ENCODE measurements around the gene DMP1. TPM values are rescaled to one million over a fixed set of nuclear protein-coding genes. Genes with fewer than 3 reads are reported as not detected.
"Not testable (repeated sequence)": the region's sequence is repeated elsewhere in the genome, so short reads cannot be mapped to it uniquely, and the experiment has no call there.

The DMP1 gene
- total RNA-seq, 2 experiments from 2014 or later: not detected

- DNase-seq; POLR2A ChIA-PET; ATAC-seq; H3K36me3 Mint-ChIP-seq (ENCODE audit: low read depth); CTCF ChIA-PET; intact Hi-C loops (cut with DNase I, micrococcal nuclease); H3K27me3 Mint-ChIP-seq; H3K4me1 Mint-ChIP-seq; H3K4me3 Mint-ChIP-seq; H3K27ac Mint-ChIP-seq: not testable (repeated sequence)
- H3K9me3 Mint-ChIP-seq (ENCODE audit: low read depth): peaks cover 13% of the 10 kb centered on the region
Measured at GRCh38 chr4:87690947-87691346, 40.9 kb downstream of the DMP1 start.

- H3K36me3 Mint-ChIP-seq (ENCODE audit: low read depth); H3K27ac Mint-ChIP-seq; CTCF ChIA-PET; H3K4me1 Mint-ChIP-seq; DNase-seq; H3K27me3 Mint-ChIP-seq; intact Hi-C loops (cut with DNase I, micrococcal nuclease); POLR2A ChIA-PET; ATAC-seq; H3K4me3 Mint-ChIP-seq: not testable (repeated sequence)
- peaks cover 13% of the 10 kb centered on the region for H3K9me3 Mint-ChIP-seq (ENCODE audit: low read depth)
Measured at GRCh38 chr4:87692060-87692459, 42.0 kb downstream of the DMP1 start.

GRCh38 chr4:87697272-87697671, 47.2 kb downstream of the DMP1 start:
- DNase-seq: no peak
- no peak overlapping the region for H3K4me3 Mint-ChIP-seq
- no peaks in the 10 kb centered on the region for H3K36me3 Mint-ChIP-seq (ENCODE audit: low read depth)
- H3K4me1 Mint-ChIP-seq: no peaks in the 10 kb centered on the region
- CTCF ChIA-PET: no interaction called here
- intact Hi-C loops (cut with DNase I, micrococcal nuclease): no loop called here
- peaks cover 3% of the 10 kb centered on the region for H3K27me3 Mint-ChIP-seq
- H3K27ac Mint-ChIP-seq: no peak overlapping the region
- peaks cover 6% of the 10 kb centered on the region for H3K9me3 Mint-ChIP-seq (ENCODE audit: low read depth)
- POLR2A ChIA-PET: no interaction called here
- ATAC-seq: no peak

- POLR2A ChIA-PET: no interaction called here
- no peak overlapping the region for H3K27ac Mint-ChIP-seq
- CTCF ChIA-PET: interaction anchor here (0.6 to 1.0 kb wide), 3 partner anchors 10 to 259 kb away, joined by 3 read pairs; no protein-coding TSS in a partner anchor
Measured at GRCh38 chr4:87697945-87698344, 47.9 kb downstream of the DMP1 start.

GRCh38 chr4:87698394-87698793, 48.3 kb downstream of the DMP1 start:
- Mint-ChIP-seq H3K27ac (no peak overlapping the region), H3K27me3 (peaks cover 5% of the 10 kb centered on the region), H3K4me3 (no peak overlapping the region), H3K36me3 (ENCODE audit: low read depth) (no peaks in the 10 kb centered on the region), H3K4me1 (no peaks in the 10 kb centered on the region), H3K9me3 (ENCODE audit: low read depth) (peaks cover under 1% of the 10 kb centered on the region)
- ChIA-PET POLR2A (no interaction called here), CTCF (interaction anchor here (0.9 to 1.0 kb wide), 2 partner anchors 9 to 22 kb away, joined by 3 read pairs; no protein-coding TSS in a partner anchor)
- DNase-seq (no peak), ATAC-seq (no peak)
- intact Hi-C loops (cut with DNase I, micrococcal nuclease): no loop called here

More at GRCh38 chr4:87697945-87698344, 47.9 kb downstream of the DMP1 start:
- ATAC-seq: no peak
- Mint-ChIP-seq H3K4me1 (no peaks in the 10 kb centered on the region), H3K27me3 (peaks cover 5% of the 10 kb centered on the region), H3K9me3 (ENCODE audit: low read depth) (peaks cover 5% of the 10 kb centered on the region), H3K36me3 (ENCODE audit: low read depth) (no peaks in the 10 kb centered on the region), H3K4me3 (no peak overlapping the region)
- intact Hi-C loops (cut with DNase I, micrococcal nuclease): no loop called here
- no peak for DNase-seq

- Mint-ChIP-seq H3K27ac (no peak overlapping the region), H3K36me3 (ENCODE audit: low read depth) (no peaks in the 10 kb centered on the region), H3K27me3 (peaks cover 21% of the 10 kb centered on the region), H3K9me3 (ENCODE audit: low read depth) (no peaks in the 10 kb centered on the region), H3K4me3 (no peak overlapping the region), H3K4me1 (no peaks in the 10 kb centered on the region)
- intact Hi-C loops (cut with DNase I, micrococcal nuclease): no loop called here
- no peak for DNase-seq
- ATAC-seq: no peak
- CTCF ChIA-PET: interaction anchor here (0.7 kb wide), 1 partner anchor 1210 kb away, joined by 3 read pairs; no protein-coding TSS in a partner anchor
- POLR2A ChIA-PET: no interaction called here
Measured at GRCh38 chr4:87704001-87704400, 53.9 kb downstream of the DMP1 start.

GRCh38 chr4:87707279-87707918, 57.3 kb downstream of the DMP1 start:
- ChIA-PET CTCF (interaction anchor here (0.9 to 1.0 kb wide), 2 partner anchors 9 to 27 kb away, joined by 3 read pairs; no protein-coding TSS in a partner anchor), POLR2A (no interaction called here)
- intact Hi-C loops (cut with DNase I, micrococcal nuclease): no loop called here
- Mint-ChIP-seq H3K27ac (no peak overlapping the region), H3K4me3 (no peak overlapping the region), H3K9me3 (ENCODE audit: low read depth) (no peaks in the 10 kb centered on the region), H3K4me1 (no peaks in the 10 kb centered on the region), H3K36me3 (ENCODE audit: low read depth) (no peaks in the 10 kb centered on the region), H3K27me3 (peaks cover 20% of the 10 kb centered on the region)
- ATAC-seq (no peak), DNase-seq (no peak)

Other genes with a start within 250 kb of the DMP1 start
- 10 to 100 TPM in 1 of 2 experiments, 1 to 10 TPM in 1; 9.8 to 13.3 TPM for gene NUDT9, start 227.7 kb upstream of the DMP1 start, total RNA-seq
- gene SPARCL1, start 120.9 kb upstream of the DMP1 start, total RNA-seq: not detected
- not detected for gene DSPP, start 41.8 kb upstream of the DMP1 start, total RNA-seq
- gene IBSP, start 149.3 kb downstream of the DMP1 start, total RNA-seq: not detected
- gene MEPE, start 182.7 kb downstream of the DMP1 start, total RNA-seq: not detected